ENCODE data around the gene PABPN1L.

- TF ChIP-seq POLR2A (IDR thresholded peaks at IDR 0.05; ENCODE audit: low read depth, low read length) (no peak), MXI1 (IDR thresholded peaks at IDR 0.05; ENCODE audit: borderline replicate concordance, low read depth, low read length) (no peak), RAD21 (IDR thresholded peaks at IDR 0.05; ENCODE audit: low read length) (no peak), RFX5 (IDR thresholded peaks at IDR 0.05; ENCODE audit: low read depth, low read length) (no peak), SMC3 (IDR thresholded peaks at IDR 0.05; ENCODE audit: low read depth, low read length) (no peak), CEBPB (IDR thresholded peaks at IDR 0.05; ENCODE audit: low read depth, low read length) (no peak), FOS (IDR thresholded peaks at IDR 0.05; ENCODE audit: low read depth, low read length) (no peak), MAFK (IDR thresholded peaks at IDR 0.05; ENCODE audit: low read depth, low read length) (no peak), CHD1 (IDR thresholded peaks at IDR 0.05; ENCODE audit: low read depth, low read length) (no peak), BHLHE40 (IDR thresholded peaks at IDR 0.05; ENCODE audit: low read depth, low read length) (no peak), MAZ (IDR thresholded peaks at IDR 0.05; ENCODE audit: borderline replicate concordance, low read depth, low read length) (no peak)
- TF ChIP-seq, protein P1, sequence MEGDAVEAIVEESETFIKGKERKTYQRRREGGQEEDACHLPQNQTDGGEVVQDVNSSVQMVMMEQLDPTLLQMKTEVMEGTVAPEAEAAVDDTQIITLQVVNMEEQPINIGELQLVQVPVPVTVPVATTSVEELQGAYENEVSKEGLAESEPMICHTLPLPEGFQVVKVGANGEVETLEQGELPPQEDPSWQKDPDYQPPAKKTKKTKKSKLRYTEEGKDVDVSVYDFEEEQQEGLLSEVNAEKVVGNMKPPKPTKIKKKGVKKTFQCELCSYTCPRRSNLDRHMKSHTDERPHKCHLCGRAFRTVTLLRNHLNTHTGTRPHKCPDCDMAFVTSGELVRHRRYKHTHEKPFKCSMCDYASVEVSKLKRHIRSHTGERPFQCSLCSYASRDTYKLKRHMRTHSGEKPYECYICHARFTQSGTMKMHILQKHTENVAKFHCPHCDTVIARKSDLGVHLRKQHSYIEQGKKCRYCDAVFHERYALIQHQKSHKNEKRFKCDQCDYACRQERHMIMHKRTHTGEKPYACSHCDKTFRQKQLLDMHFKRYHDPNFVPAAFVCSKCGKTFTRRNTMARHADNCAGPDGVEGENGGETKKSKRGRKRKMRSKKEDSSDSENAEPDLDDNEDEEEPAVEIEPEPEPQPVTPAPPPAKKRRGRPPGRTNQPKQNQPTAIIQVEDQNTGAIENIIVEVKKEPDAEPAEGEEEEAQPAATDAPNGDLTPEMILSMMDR (conservative IDR thresholded peaks at IDR 0.05; ENCODE audit: low read depth, low read length) = no peak
- TF ChIP-seq, protein P2, sequence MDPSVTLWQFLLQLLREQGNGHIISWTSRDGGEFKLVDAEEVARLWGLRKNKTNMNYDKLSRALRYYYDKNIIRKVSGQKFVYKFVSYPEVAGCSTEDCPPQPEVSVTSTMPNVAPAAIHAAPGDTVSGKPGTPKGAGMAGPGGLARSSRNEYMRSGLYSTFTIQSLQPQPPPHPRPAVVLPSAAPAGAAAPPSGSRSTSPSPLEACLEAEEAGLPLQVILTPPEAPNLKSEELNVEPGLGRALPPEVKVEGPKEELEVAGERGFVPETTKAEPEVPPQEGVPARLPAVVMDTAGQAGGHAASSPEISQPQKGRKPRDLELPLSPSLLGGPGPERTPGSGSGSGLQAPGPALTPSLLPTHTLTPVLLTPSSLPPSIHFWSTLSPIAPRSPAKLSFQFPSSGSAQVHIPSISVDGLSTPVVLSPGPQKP (IDR thresholded peaks at IDR 0.05; ENCODE audit: borderline replicate concordance, low read depth, low read length) = no peak
- TF ChIP-seq, protein P3, sequence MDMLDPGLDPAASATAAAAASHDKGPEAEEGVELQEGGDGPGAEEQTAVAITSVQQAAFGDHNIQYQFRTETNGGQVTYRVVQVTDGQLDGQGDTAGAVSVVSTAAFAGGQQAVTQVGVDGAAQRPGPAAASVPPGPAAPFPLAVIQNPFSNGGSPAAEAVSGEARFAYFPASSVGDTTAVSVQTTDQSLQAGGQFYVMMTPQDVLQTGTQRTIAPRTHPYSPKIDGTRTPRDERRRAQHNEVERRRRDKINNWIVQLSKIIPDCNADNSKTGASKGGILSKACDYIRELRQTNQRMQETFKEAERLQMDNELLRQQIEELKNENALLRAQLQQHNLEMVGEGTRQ (IDR thresholded peaks at IDR 0.05; ENCODE audit: low read depth, low read length) = no peak
These were observed 47.3 kb downstream of the PABPN1L start for GRCh38 chr16:88819126-88819525.

Data from IMR-90 (cell line).